NB4 (cell line): ENCODE data around the gene FNDC5.

Source experiments
- POLR2A ChIP-seq: IDR thresholded peaks from 2 replicates; pipeline ENCODE4 v1.6.1; 2011; ENCODE audit warnings: mild to moderate bottlenecking; ENCODE audit not compliant: insufficient read length; ENCODE audit errors: extremely low read depth
- TF ChIP-seq, protein P1 (sequence below): IDR thresholded peaks from one replicate; pipeline ENCODE4 v1.5.1; 2012; ENCODE audit warnings: low read depth, low read length
- TF ChIP-seq, protein P2 (sequence below): IDR thresholded peaks from 2 replicates; pipeline ENCODE4 v1.6.1; 2011; ENCODE audit warnings: low read depth, low read length

DNA sequence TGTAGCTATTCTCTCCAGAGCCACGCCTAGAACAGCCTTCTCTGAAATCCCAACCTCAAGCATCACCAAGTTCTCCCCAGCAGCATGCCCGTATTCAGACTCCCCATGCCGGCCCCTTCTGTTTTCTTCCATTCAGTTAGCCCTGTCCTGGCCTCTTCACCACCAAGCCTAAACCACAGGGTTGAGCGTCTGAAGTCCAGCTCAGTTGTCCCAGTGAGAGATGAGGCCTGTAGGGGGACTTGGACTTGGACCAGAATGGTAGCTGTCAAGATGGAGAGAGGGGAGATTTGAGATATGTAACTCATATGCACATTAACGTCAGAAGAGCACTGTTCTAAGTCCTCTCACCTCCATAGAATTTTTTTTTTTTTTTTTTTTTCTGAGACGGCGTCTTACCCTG is 35.9 kb upstream of the FNDC5 start:
- TF ChIP-seq, protein P1, sequence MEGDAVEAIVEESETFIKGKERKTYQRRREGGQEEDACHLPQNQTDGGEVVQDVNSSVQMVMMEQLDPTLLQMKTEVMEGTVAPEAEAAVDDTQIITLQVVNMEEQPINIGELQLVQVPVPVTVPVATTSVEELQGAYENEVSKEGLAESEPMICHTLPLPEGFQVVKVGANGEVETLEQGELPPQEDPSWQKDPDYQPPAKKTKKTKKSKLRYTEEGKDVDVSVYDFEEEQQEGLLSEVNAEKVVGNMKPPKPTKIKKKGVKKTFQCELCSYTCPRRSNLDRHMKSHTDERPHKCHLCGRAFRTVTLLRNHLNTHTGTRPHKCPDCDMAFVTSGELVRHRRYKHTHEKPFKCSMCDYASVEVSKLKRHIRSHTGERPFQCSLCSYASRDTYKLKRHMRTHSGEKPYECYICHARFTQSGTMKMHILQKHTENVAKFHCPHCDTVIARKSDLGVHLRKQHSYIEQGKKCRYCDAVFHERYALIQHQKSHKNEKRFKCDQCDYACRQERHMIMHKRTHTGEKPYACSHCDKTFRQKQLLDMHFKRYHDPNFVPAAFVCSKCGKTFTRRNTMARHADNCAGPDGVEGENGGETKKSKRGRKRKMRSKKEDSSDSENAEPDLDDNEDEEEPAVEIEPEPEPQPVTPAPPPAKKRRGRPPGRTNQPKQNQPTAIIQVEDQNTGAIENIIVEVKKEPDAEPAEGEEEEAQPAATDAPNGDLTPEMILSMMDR = no peak
- TF ChIP-seq, protein P2, sequence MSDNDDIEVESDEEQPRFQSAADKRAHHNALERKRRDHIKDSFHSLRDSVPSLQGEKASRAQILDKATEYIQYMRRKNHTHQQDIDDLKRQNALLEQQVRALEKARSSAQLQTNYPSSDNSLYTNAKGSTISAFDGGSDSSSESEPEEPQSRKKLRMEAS = no peak
- no peak for TF ChIP-seq POLR2A
